Vagina (tissue), 2 donors: ENCODE data around the gene GP1BB.

Experiments used
- POLR2A ChIP-seq, 2 donors: fragments of 450-650 bp; IDR thresholded peaks; one replicate each; pipeline ENCODE4 v1.6.1; 2017; ENCODE audit warnings: antibody characterized with exemption in 2 of 2, mild to moderate bottlenecking in 2 of 2, moderate library complexity in 2 of 2
- TF ChIP-seq, protein P1 (sequence below), 3 experiments: fragments of 450-650 bp in 2 of 3; fragments of 200-600 bp in 1 of 3; sonication (generic) in 1 of 3; IDR thresholded peaks; one replicate each; pipeline ENCODE4 v1.5.1; 2017 to 2019; ENCODE audit warnings: antibody characterized with exemption in 3 of 3, mild to moderate bottlenecking in 2 of 3, moderate library complexity in 2 of 3

- TF ChIP-seq, protein P1, sequence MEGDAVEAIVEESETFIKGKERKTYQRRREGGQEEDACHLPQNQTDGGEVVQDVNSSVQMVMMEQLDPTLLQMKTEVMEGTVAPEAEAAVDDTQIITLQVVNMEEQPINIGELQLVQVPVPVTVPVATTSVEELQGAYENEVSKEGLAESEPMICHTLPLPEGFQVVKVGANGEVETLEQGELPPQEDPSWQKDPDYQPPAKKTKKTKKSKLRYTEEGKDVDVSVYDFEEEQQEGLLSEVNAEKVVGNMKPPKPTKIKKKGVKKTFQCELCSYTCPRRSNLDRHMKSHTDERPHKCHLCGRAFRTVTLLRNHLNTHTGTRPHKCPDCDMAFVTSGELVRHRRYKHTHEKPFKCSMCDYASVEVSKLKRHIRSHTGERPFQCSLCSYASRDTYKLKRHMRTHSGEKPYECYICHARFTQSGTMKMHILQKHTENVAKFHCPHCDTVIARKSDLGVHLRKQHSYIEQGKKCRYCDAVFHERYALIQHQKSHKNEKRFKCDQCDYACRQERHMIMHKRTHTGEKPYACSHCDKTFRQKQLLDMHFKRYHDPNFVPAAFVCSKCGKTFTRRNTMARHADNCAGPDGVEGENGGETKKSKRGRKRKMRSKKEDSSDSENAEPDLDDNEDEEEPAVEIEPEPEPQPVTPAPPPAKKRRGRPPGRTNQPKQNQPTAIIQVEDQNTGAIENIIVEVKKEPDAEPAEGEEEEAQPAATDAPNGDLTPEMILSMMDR (IDR thresholded peaks at IDR 0.05): peak; percentile 95 to 98 (median 96)
- peak in 1 of 2 donors; percentile 3 for TF ChIP-seq POLR2A (IDR thresholded peaks at IDR 0.05)
Measured at GRCh38 chr22:19717691-19718455, 5.5 kb upstream of the GP1BB start.
